IPS-18a (cell line): ENCODE results near the gene RAET1G.
"Not testable (repeated sequence)": the region's sequence is repeated elsewhere in the genome, so short reads cannot be mapped to it uniquely, and the experiment has no call there.

ENCODE experiments used
- H3K27ac ChIP-seq: one replicate; pipeline ENCODE4 v1.5.1; 2013; ENCODE audit warnings: low read length
- H3K27me3 ChIP-seq: one replicate; pipeline ENCODE4 v1.6.1; 2013; ENCODE audit warnings: mild to moderate bottlenecking, low read length; ENCODE audit not compliant: control insufficient read depth, insufficient read depth
- H3K36me3 ChIP-seq: one replicate; pipeline ENCODE4 v1.6.1; 2013; ENCODE audit warnings: low read depth, low read length; ENCODE audit not compliant: control insufficient read depth
- H3K4me1 ChIP-seq: one replicate; pipeline ENCODE4 v1.6.1; 2013; ENCODE audit warnings: low read depth, low read length; ENCODE audit not compliant: control insufficient read depth
- H3K4me3 ChIP-seq: one replicate; pipeline ENCODE4 v1.5.1; 2013; ENCODE audit warnings: low read length
- H3K9ac ChIP-seq: one replicate; pipeline ENCODE4 v1.6.1; 2013; ENCODE audit warnings: mild to moderate bottlenecking, low read length, moderate library complexity
- H3K9me3 ChIP-seq: one replicate; pipeline ENCODE4 v1.6.1; 2013; ENCODE audit warnings: low read depth, low read length; ENCODE audit not compliant: control insufficient read depth

RAET1G gene

DNA sequence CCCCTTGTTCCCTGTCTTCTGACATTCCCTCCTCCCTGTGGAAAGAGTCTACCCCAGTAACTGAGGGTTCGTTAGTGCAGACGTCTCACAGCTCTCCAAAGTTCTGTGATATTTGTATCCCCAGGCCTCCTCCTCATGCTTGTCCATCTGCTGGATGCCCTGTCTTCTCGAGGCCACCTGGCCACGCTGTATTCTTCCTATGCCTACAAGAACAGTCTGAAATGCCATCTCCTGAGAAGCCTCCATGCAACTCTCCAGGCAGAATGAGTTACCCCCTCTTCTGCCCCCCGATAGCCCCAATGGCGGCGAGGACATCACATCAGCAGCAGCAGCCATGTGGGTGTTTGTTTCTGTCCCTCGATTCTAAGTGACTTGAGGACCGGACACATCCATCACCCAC is 28.2 kb upstream of the RAET1G start:
- Histone ChIP-seq H3K4me1 (no peaks in the 10 kb centered on the region), H3K27me3 (peaks cover 92% of the 10 kb centered on the region), H3K9ac (no peak overlapping the region), H3K4me3 (no peak overlapping the region), H3K9me3 (no peaks in the 10 kb centered on the region), H3K36me3 (no peaks in the 10 kb centered on the region), H3K27ac (no peak overlapping the region)

DNA sequence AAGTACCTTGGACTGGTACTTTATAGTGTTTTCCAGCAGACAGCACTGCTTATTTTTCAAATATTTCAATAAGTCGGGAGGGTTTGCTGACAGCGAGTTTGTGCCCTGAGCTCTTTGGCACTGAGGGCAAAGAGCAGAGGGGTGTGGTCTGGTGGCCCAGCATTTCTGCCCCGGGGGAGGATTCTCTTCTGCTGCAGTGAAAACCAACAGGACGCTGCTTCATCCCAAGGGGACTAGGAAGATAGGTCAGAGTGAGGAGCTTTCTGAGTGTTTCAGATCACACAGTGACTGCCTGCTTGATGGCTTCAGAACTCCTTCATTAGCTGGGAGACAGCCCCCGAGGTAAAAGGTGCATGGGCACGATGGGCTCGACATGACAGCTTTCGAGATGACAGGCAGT is 27.5 kb upstream of the RAET1G start:
- H3K4me3 ChIP-seq: no peak overlapping the region
- no peak overlapping the region for H3K27ac ChIP-seq
- no peak overlapping the region for H3K9ac ChIP-seq
- H3K36me3 ChIP-seq: no peaks in the 10 kb centered on the region
- no peaks in the 10 kb centered on the region for H3K4me1 ChIP-seq
- H3K27me3 ChIP-seq: peaks cover 86% of the 10 kb centered on the region
- H3K9me3 ChIP-seq: no peaks in the 10 kb centered on the region

DNA sequence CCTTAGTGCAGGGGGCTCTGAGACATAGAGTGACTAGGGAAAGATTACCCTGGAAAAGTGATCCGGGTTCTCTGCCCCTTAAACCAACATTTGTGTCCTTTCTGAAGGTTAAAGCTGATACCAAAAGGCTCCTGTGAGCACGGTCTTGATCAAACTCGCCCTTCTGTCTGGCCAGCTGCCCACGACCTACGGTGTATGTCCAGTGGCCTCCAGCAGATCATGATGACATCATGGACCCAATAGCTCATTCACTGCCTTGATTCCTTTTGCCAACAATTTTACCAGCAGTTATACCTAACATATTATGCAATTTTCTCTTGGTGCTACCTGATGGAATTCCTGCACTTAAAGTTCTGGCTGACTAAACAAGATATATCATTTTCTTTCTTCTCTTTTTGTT is 25.7 kb upstream of the RAET1G start:
- H3K27me3 ChIP-seq: peaks cover 76% of the 10 kb centered on the region
- no peaks in the 10 kb centered on the region for H3K9me3 ChIP-seq
- no peaks in the 10 kb centered on the region for H3K36me3 ChIP-seq
- no peak overlapping the region for H3K27ac ChIP-seq
- H3K9ac ChIP-seq: no peak overlapping the region
- no peak overlapping the region for H3K4me3 ChIP-seq
- H3K4me1 ChIP-seq: no peaks in the 10 kb centered on the region

DNA sequence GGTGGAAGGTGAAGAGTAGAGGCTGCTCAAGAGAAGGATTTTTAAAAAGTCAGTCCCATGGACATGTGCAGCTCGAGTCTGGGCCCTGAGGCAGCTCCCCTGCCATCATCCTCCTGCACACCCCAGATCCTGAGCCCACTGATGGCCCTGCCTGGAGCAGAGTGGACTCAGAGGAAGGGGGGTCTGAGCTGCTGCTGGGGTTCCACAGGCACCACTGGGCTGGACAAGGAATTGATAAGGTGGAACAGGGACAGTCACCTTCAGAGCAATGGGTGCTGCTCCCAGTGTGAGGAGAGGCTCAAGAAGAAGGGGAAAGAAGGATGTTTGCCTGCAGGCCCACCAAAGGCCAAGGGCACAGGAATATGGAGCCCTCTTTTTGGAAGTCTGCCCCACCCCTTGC is 25.1 kb upstream of the RAET1G start:
- Histone ChIP-seq H3K9me3 (no peaks in the 10 kb centered on the region), H3K27me3 (peaks cover 76% of the 10 kb centered on the region), H3K4me3 (no peak overlapping the region), H3K4me1 (no peaks in the 10 kb centered on the region), H3K36me3 (no peaks in the 10 kb centered on the region), H3K9ac (no peak overlapping the region), H3K27ac (no peak overlapping the region)

DNA sequence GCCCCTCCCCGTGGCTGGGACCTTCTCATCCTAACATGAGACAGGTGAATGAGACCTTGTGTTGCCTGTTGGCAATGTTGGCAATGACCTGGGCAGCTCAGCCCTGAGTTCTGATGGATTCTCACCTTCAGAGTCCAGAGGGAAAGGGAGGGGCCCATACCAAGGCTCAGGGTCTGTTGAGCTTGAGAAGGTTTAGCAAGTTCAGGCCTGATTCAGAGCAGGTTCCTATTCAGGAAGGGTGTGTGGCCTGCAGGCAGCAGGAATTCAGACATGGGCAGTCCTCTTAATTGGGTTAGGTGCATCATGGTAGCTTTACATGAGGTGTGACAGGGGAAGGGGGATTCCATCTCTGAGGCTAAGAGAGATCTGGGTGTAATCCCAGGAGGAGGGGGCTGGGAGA is 24.6 kb upstream of the RAET1G start:
- H3K4me1 ChIP-seq, H3K9me3 ChIP-seq: not testable (repeated sequence)
- H3K27me3 ChIP-seq: peaks cover 76% of the 10 kb centered on the region

DNA sequence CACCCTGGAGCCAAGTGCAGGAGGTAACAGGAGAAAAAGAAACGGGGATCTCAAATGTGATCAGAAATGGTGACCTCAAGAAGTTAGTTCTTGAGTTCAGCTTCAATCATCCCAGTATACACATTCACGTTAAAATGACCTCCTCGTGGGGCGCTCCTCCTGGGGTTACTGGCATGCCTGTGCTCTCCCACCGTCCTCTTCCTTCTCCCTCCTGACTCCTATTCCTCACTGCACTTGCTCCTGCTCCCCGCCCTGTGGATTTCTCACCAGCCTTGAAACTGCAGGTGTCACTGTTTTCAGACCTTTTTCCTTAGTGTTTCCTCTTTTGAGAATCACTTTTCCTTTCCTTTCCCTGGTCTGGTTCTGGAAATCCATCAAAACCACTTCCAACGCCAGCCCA is 23.7 kb upstream of the RAET1G start:
- H3K4me3 ChIP-seq, H3K27ac ChIP-seq, H3K9ac ChIP-seq, H3K36me3 ChIP-seq, H3K4me1 ChIP-seq, H3K9me3 ChIP-seq: not testable (repeated sequence)
- H3K27me3 ChIP-seq: peaks cover 76% of the 10 kb centered on the region

More for the DNA sequence above, 24.6 kb upstream of the RAET1G start:
- not testable (repeated sequence) for H3K36me3 ChIP-seq, H3K27ac ChIP-seq, H3K9ac ChIP-seq, H3K4me3 ChIP-seq

DNA sequence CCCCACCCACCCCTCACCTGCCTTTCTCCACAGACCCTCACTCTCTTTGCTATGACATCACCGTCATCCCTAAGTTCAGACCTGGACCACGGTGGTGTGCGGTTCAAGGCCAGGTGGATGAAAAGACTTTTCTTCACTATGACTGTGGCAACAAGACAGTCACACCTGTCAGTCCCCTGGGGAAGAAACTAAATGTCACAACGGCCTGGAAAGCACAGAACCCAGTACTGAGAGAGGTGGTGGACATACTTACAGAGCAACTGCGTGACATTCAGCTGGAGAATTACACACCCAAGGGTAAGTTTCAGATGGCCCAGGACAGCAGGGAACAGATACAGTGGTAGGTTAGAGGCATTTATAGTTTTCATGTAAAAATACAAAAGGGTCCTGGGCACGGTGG is 22.4 kb upstream of the RAET1G start:
- not testable (repeated sequence) for H3K36me3 ChIP-seq, H3K27ac ChIP-seq, H3K9me3 ChIP-seq, H3K4me1 ChIP-seq, H3K9ac ChIP-seq, H3K4me3 ChIP-seq
- peaks cover 76% of the 10 kb centered on the region for H3K27me3 ChIP-seq

DNA sequence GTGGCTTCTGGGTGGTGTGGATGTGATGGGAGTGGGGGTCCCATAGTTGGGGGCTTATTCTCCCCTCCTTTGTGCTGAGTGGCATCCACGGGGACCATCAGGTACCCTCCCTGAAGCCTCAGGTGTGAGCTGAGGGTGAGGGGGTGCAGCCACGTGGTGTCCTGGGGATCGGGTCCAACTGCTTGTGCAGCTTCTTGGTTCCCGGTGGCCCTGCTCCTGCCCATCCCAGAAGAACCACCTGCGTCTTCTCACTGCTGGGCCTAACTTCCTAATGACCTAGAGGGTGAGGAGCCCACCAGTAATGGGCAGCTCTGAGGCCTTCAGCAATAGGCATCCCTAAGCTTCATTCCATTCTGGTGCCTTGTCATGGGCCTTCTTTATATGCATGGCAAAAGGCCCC is 20.4 kb upstream of the RAET1G start:
- peaks cover 76% of the 10 kb centered on the region for H3K27me3 ChIP-seq
- not testable (repeated sequence) for H3K36me3 ChIP-seq, H3K9me3 ChIP-seq, H3K4me1 ChIP-seq, H3K4me3 ChIP-seq, H3K27ac ChIP-seq, H3K9ac ChIP-seq

DNA sequence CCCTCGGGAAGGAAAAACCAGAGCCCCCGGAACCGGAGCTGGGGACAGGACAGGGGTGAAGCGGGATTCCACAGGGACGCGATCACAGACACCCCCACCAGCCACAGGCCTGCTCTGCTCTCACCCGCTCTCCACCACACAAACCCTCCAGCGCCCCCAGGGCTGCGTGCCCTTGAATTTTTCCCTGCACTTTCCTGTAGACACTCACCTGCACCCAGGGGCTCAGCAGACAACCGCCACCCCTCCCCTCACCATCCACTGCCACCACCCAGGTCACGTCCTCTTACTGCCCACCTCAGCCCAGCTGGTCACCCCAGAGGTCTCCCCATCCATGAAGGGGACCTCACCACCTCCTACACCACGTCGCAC is 19.5 kb upstream of the RAET1G start:
- H3K4me3 ChIP-seq: peak overlapping the region; percentile 69
- H3K36me3 ChIP-seq: no peaks in the 10 kb centered on the region
- H3K9ac ChIP-seq: no peak overlapping the region
- H3K4me1 ChIP-seq: no peaks in the 10 kb centered on the region
- H3K27ac ChIP-seq: no peak overlapping the region
- H3K27me3 ChIP-seq: peaks cover 78% of the 10 kb centered on the region
- H3K9me3 ChIP-seq: no peaks in the 10 kb centered on the region

DNA sequence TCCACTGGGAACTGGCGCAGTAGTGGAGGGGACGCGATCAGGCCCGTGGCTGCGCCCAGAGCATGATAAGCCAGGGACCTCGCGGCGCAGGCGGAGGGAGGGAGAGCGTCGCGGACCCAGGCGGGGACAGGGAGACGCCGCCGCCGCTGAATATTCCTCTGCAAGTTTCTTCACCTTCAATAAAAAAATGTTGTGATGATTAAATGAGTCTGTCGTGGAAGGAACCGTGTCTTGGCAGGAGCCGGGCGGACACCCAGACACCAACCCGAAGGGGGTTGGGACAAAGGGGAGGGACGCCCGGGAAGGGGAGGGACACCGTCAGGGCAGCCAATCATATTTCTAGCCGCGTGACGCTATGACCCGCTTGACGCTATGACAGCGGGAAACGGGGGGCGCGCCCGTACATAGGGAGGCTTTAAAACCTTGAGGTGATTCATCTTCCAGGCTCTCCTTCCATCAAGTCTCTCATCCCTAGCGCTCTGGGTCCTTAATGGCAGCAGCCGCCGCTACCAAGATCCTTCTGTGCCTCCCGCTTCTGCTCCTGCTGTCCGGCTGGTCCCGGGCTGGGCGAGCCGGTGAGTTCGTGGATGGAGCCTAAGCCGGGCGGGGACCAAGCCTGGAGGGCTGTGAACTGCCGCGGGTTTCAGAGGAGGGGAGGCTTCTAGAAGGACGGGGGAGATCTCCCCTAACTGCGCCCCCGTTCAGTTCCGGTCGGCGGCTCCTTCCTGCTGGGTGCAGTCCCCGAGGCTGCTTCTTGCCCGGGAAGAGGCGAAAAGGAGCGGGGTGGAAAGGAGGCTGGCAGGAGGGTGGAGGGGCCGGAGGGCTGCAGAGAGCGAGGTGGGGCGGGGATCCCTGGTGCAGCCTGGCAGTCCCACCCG is 18.9 kb upstream of the RAET1G start, which contains the start of gene ULBP2:
TSS of gene ULBP2 (plus strand) at position 432 of the 878 bp plus-strand sequence. CDS start at position 491, 59 bp downstream.
- no peaks in the 10 kb centered on the region for H3K4me1 ChIP-seq
- no peak within 1 kb of the TSS for H3K27ac ChIP-seq
- no peaks in the 10 kb centered on the region for H3K9me3 ChIP-seq
- H3K27me3 ChIP-seq: peaks cover 83% of the 10 kb centered on the region
- peak within 1 kb of the TSS; percentile 69 for H3K4me3 ChIP-seq
- no peak within 1 kb of the TSS for H3K9ac ChIP-seq
- no peaks in the 10 kb centered on the region for H3K36me3 ChIP-seq

DNA sequence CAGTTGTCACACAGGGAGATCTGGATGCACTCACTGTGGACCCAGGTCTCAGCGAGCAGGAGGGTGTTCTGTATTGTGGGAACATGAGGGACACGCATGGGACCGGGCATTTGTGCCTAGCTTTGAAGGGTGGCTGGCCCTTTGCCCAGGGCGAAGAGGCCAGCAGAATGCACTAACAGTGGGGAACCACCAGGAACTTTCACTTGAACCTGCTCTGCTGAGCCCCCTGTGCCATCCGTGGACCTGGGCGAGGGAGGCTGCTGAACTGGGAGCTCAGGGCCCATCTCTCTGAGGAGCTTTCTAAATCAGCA is 17.7 kb upstream of the RAET1G start:
- Histone ChIP-seq H3K36me3 (no peaks in the 10 kb centered on the region), H3K9me3 (no peaks in the 10 kb centered on the region), H3K4me3 (no peak overlapping the region), H3K27ac (no peak overlapping the region), H3K9ac (no peak overlapping the region), H3K4me1 (no peaks in the 10 kb centered on the region), H3K27me3 (peaks cover 87% of the 10 kb centered on the region)

DNA sequence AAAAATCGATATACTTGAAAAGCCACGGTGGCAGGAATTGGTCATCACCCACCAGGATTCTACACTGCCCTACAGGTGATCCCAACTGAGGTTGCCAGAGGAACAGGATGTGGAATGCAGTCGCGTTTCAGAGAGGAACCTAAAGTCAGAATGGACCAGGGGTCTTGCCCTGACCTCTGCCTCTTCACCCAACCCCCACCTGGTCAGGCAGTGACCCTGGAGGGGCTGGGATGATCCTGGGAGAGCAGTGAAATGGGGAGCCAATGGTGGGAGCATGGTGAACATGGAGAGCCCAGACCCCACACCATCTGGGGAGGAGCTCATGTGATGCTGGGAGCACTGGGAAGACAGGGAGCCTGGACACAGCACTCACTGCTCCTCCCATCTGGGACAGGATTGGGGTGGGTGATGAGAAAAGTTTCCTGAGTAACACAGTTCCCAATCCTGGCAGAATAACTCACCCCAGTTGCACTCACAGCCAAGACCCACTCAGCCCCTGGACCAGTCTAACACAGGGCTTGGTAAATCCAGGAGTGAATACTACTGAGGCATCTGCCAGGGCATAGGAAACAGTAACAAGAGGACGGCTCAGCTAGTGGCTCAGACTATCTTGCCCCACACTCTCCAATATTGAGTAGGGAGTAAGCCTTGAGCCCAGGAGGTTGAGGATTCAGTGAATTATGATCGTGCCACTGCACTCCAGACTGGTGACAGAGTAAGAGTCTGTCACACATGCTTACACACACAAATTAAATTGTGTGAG is 17.2 kb upstream of the RAET1G start:
- H3K9me3 ChIP-seq: no peaks in the 10 kb centered on the region
- no peak overlapping the region for H3K27ac ChIP-seq
- H3K36me3 ChIP-seq: no peaks in the 10 kb centered on the region
- peaks cover 92% of the 10 kb centered on the region for H3K27me3 ChIP-seq
- no peak overlapping the region for H3K4me3 ChIP-seq
- no peaks in the 10 kb centered on the region for H3K4me1 ChIP-seq
- no peak overlapping the region for H3K9ac ChIP-seq
